ENCODE measurements around the gene MITF. TPM values are rescaled to one million over a fixed set of nuclear protein-coding genes. Genes with fewer than 3 reads are reported as not detected.

MITF gene
- total RNA-seq, 1 donor, result 11.6 TPM

- Histone ChIP-seq H3K79me2 (ENCODE audit: insufficient read depth, low read length) (no peaks in the 10 kb centered on the region), H3K4me1 (ENCODE audit: insufficient read depth, low read length) (no peaks in the 10 kb centered on the region), H4K20me1 (ENCODE audit: insufficient read depth, low read length) (no peaks in the 10 kb centered on the region), H3K27me3 (ENCODE audit: insufficient read depth, low read length) (no peaks in the 10 kb centered on the region), H3K9me3 (ENCODE audit: low read depth, low read length) (no peaks in the 10 kb centered on the region), H3K4me3 (ENCODE audit: insufficient read depth, low read length) (no peak overlapping the region), H3K4me2 (ENCODE audit: insufficient read depth, low read length) (no peak overlapping the region), H3K36me3 (ENCODE audit: insufficient read depth, low read length) (no peaks in the 10 kb centered on the region), H3K27ac (ENCODE audit: low read depth, low read length) (no peak overlapping the region), H2AFZ (ENCODE audit: low read length) (no peak overlapping the region)
- TF ChIP-seq CTCF (IDR thresholded peaks at IDR 0.05; ENCODE audit: extremely low read depth, low read depth, low read length), result no peak
- DNase-seq (ENCODE audit: insufficient read length, low spot score, missing footprints), result no peak
These were observed 195.1 kb downstream of the MITF start for GRCh38 chr3:69934398-69934797.

GRCh38 chr3:69936266-69936665 lies 197.0 kb downstream of the MITF start:
- no peaks in the 10 kb centered on the region for H3K4me1 ChIP-seq (ENCODE audit: insufficient read depth, low read length)
- H3K9me3 ChIP-seq (ENCODE audit: low read depth, low read length), result no peaks in the 10 kb centered on the region
- no peak overlapping the region for H3K4me3 ChIP-seq (ENCODE audit: insufficient read depth, low read length)
- no peak for TF ChIP-seq CTCF (IDR thresholded peaks at IDR 0.05; ENCODE audit: extremely low read depth, low read depth, low read length)
- no peak overlapping the region for H3K4me2 ChIP-seq (ENCODE audit: insufficient read depth, low read length)
- no peaks in the 10 kb centered on the region for H3K27me3 ChIP-seq (ENCODE audit: insufficient read depth, low read length)
- H4K20me1 ChIP-seq (ENCODE audit: insufficient read depth, low read length), result no peaks in the 10 kb centered on the region
- H3K79me2 ChIP-seq (ENCODE audit: insufficient read depth, low read length), result no peaks in the 10 kb centered on the region
- H3K36me3 ChIP-seq (ENCODE audit: insufficient read depth, low read length), result no peaks in the 10 kb centered on the region
- DNase-seq (ENCODE audit: insufficient read length, low spot score, missing footprints), result no peak
- H2AFZ ChIP-seq (ENCODE audit: low read length), result no peak overlapping the region
- H3K27ac ChIP-seq (ENCODE audit: low read depth, low read length), result no peak overlapping the region

- no peak overlapping the region for H3K4me2 ChIP-seq (ENCODE audit: insufficient read depth, low read length)
- H3K27ac ChIP-seq (ENCODE audit: low read depth, low read length), result no peak overlapping the region
- no peaks in the 10 kb centered on the region for H3K27me3 ChIP-seq (ENCODE audit: insufficient read depth, low read length)
- DNase-seq (ENCODE audit: insufficient read length, low spot score, missing footprints), result no peak
- no peaks in the 10 kb centered on the region for H3K9me3 ChIP-seq (ENCODE audit: low read depth, low read length)
- H3K79me2 ChIP-seq (ENCODE audit: insufficient read depth, low read length), result no peaks in the 10 kb centered on the region
- no peak overlapping the region for H3K4me3 ChIP-seq (ENCODE audit: insufficient read depth, low read length)
- no peak overlapping the region for H2AFZ ChIP-seq (ENCODE audit: low read length)
- no peak for TF ChIP-seq CTCF (IDR thresholded peaks at IDR 0.05; ENCODE audit: extremely low read depth, low read depth, low read length)
- H3K4me1 ChIP-seq (ENCODE audit: insufficient read depth, low read length), result no peaks in the 10 kb centered on the region
- H3K36me3 ChIP-seq (ENCODE audit: insufficient read depth, low read length), result no peaks in the 10 kb centered on the region
- H4K20me1 ChIP-seq (ENCODE audit: insufficient read depth, low read length), result no peaks in the 10 kb centered on the region
These were observed 198.8 kb downstream of the MITF start for GRCh38 chr3:69938061-69938460.

- no peak overlapping the region for H3K27ac ChIP-seq (ENCODE audit: low read depth, low read length)
- no peak for TF ChIP-seq CTCF (IDR thresholded peaks at IDR 0.05; ENCODE audit: extremely low read depth, low read depth, low read length)
- H3K4me3 ChIP-seq (ENCODE audit: insufficient read depth, low read length), result no peak overlapping the region
- H3K36me3 ChIP-seq (ENCODE audit: insufficient read depth, low read length), result no peaks in the 10 kb centered on the region
- H2AFZ ChIP-seq (ENCODE audit: low read length), result no peak overlapping the region
- H3K4me2 ChIP-seq (ENCODE audit: insufficient read depth, low read length), result no peak overlapping the region
- no peaks in the 10 kb centered on the region for H3K4me1 ChIP-seq (ENCODE audit: insufficient read depth, low read length)
- no peaks in the 10 kb centered on the region for H4K20me1 ChIP-seq (ENCODE audit: insufficient read depth, low read length)
- DNase-seq (ENCODE audit: insufficient read length, low spot score, missing footprints), result no peak
- no peaks in the 10 kb centered on the region for H3K27me3 ChIP-seq (ENCODE audit: insufficient read depth, low read length)
- H3K9me3 ChIP-seq (ENCODE audit: low read depth, low read length), result no peaks in the 10 kb centered on the region
- no peaks in the 10 kb centered on the region for H3K79me2 ChIP-seq (ENCODE audit: insufficient read depth, low read length)
These were observed 199.7 kb downstream of the MITF start for GRCh38 chr3:69938931-69939330.

All from osteoblast (primary cell).